ENCODE results near the gene MCRIP1. TPM values are rescaled to one million over a fixed set of nuclear protein-coding genes. Genes with fewer than 3 reads are reported as not detected.

The MCRIP1 gene
- total RNA-seq, 1 experiment from 2014 or later: 25.6 TPM

DNA sequence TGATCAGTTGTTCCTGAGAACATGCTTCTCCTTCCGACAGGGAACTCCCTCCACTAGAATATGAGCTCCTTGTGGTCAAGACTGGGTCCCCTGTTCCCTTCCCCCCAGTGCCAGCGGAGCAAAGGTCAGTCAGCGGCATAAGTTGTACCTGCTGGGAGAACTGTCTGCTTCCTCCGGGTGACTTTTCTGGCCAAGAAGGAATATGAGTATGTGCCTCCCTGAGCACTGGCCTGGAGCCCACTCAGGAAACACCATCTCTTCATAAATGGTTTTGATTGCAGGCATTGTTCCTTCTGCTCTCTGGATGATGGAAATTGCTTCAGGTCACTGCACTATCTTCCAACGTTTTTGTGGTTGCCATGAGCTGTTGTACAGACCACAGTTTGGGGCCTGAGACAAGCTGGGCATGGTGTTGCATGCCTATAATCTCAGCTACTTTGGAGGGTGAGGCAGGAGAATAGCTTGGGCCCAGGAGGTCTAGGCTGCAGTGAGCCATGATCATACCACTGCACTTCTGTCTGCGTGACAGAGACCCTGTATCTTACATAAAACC is 30.1 kb upstream of the MCRIP1 start:
- no peak for DNase-seq (ENCODE audit: extremely low read depth, low read depth)

DNA sequence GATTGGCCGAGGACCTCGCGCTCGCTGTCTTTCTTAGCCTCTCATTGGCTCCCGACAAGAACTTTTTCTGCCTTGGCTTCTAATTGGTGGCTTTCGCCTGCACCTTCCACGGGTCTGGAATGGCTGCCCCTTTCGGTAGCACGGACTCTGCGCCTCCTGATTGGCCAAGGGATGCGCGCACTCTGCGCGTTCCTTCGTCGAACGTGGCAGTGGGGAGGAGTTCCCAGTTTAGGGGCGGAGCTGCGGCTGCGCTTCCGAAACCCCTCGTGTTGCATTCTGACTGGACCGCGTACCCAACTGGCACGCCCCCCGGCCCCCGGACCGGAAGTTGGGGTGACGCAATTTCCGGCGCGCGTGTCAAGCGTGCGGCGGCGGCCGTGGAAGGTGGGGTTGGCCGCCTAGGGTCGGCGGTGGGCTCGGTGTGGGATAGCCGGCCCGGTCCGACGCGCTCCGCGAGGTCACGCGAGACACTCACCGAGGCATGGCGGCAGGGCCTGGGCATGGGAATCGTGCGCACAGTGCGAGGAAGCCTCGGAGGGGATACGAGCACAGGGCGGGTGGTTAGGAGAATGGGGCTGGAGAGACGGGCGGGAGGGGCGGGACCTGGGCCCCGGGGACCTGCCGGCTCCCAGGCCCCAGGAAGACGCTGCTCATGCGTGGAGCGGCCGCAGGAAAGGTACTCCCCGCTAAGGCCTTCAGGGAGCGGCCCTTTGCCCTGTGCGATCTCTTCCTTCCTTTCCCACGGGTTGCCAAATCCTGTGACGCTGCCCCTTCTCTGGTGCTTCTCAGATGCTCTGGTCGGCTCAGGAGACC is 27.9 kb upstream of the MCRIP1 start:
- peak; percentile 100 for DNase-seq (ENCODE audit: extremely low read depth, low read depth)

DNA sequence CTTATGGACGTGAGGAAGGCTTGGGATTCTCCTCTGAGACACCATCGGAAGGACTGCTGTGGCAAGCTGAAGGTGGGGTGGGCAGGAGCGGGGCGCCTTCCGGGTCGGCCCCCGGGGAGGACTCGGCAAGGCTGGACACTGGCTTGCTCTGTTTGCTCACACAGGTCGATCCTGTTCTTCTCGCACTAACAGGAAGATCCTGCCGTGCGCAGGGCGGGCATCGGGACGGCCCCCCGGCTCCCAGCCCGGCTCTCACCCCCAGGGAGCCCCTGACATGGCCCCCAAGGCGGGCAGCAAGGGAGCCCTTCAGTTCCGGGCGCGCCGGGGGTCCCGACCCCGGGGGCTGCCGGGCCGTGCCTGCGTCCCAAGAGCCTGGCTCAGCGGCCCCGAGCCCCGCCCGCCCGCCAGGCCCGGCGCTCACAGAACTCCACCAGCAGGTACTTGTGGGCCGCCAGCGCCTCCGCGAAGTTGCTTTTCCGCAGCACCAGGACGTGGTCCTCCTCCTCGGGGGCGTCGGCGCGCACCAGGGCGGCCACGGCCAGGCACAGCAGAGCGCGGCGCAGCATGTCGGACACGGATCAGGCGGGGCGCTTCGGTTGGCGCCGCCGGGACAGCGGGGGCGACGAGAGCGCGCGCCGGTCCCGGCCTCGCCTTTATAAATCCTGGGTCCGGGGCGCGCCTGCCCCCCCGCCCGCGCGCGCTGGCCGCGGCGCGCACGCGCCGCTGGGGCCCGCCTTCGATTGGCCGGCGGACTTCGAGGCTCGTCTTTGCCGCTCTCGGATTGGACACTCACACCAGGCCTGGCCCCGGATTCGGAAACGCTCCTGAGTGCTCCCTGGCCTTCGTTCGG is 27.0 kb upstream of the MCRIP1 start, which contains the start of gene P4HB:
Gene P4HB, minus strand, starts transcription at position 630 of the 850 bp plus-strand sequence. Its CDS starts 64 bp downstream, at position 566.
- DNase-seq (ENCODE audit: extremely low read depth, low read depth): no peak

DNA sequence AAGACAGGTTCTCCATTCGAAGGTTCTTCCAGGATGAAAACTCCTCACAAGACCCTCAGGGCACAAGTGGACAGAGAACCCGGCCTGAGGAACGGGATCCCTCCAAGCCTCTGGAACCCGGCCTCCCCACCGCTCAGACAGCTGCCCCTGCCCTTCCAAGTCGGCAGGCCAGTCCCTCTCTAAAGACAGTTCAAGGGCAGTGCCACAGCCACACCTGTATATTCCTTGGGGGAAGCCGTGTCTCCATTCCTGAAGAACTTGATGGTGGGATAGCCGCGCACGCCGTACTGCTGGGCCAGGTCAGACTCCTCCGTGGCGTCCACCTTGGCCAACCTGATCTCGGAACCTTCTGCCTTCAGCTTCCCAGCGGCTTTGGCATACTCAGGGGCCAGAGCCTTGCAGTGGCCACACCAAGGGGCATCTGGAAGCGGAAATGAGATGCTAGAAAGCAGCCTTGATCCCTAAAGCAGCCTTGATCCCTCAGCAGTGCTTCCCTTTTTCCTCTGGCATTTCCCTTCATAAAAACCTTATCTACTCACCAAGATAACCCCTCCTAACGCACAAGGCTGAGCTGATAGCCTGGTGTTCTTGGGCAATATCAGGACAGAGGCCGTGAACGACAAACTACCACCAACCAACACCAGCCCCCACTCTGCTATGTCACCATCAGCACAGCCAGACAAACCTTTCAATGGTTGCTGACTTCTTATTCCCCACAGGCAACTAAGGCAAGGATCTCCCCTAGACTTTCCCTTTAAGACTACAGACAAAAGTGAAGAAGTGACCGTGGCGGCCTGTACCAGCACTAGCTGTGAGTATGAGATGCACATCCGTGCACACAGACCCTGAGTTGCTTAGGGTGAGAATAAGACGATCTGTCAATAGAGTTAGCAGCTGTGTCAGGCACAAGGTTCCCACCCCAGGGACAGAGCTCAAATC is 26.1 kb upstream of the MCRIP1 start:
- no peak for DNase-seq (ENCODE audit: extremely low read depth, low read depth)

DNA sequence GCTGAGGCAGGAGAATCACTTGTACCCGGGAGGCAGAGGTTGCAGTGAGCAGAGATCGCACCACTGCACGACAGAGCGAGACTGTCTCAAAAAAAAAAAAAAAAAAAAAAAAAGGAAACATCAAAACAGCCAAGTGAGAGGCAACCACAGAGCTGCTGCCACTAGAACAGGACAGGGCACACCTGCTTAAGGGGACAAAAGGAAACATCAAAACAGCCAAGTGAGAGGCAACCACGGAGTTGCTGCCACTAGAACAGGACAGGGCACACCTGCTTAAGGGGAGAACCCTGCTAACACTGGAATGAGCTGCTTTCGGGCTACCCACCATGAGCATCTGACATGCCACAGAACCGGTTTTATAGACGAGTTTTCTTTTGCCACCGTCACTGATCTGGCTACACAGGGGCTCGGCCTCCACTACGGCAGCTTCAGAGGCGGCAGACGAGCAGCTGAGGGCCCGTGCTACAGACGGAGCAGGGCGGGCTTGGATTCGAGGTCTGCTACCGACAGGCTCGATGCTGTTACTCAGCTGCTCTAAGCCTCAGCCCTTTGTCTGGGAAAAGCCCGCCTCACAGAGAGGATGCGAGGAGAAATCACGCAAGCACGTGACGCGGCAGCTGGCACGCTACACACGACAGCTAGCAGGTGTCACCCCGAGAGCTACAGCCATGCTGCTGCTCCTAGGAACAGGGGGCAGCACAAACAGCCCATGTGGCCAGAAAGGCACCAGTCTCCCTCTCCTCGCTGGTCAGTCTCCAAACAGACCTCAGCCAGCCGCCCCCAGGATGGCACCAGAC is 25.3 kb upstream of the MCRIP1 start:
- DNase-seq (ENCODE audit: extremely low read depth, low read depth): no peak

DNA sequence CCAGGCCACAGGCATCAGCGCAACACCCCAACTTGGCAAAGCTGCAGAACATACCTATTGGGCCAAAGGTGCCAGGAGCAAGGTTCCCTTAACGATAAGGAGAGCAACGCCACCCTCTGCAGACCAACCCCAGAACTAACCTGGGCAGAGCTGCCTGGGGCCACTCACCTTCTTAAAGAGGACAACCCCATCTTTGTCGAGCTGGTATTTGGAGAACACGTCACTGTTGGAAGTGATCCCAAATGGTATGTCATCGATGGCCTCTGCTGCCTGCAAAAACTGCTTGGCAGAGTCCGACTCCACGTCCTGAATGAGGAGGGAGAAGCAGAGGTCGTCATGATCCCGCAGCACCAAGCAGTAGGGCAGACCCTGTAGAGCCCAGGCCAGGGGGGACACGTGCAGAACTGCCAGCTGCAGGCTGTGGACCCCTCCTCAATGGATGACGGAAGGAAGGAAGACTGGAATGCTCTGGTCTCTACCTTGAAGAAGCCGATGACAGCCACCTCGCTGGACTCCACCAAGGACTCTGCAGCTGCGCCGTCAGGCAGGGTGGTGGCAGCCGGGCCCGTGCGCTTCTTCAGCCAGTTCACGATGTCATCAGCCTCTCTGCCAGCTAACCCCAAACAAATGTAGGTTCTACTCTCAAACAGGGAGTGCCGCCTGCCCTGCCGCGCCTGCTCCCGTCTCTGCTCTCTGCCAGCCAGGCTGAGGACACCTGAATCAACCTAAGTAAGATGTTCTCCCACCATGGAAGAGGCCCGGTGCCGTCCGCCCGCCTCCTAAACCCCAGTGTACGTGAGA is 22.1 kb upstream of the MCRIP1 start:
- DNase-seq (ENCODE audit: extremely low read depth, low read depth): no peak

DNA sequence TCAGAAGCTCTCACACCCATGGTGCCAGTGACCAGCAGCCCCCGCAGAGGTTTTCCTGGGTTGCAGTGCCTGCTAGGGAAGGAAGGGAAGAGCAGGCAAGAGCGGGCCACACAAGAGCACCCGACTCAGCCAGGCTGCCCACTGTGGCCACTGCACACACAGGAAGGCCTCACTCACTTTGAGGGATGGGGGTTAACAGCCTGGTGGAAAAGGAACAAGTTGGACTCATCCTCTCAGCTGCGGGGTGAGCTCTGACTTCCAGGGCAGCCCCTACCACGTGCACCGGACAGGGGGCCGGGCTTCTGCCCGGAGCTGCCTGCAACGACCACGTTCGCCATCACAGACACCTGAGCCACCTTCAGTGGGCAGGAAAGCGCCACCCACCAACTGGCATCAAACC is 19.1 kb upstream of the MCRIP1 start:
- no peak for DNase-seq (ENCODE audit: extremely low read depth, low read depth)

DNA sequence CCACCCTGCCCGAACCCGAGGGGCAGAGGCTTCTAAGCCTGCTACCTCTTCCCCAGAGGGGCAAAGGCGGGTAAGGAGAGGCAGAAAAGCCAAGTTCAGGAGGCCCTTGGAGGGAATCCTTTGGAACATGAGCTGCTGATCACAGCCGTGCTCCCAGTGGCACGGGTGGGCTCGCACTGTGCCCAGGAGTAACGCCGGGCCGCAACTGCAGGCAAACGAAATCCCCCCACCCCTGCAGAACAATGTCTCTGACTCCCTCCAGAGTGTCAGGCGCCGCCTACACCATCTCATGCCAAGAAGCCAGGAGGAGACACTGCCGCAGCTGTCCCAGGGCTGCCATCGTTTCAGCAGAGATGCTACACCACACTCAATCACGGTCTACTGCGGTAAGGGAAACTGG is 18.3 kb upstream of the MCRIP1 start:
- DNase-seq (ENCODE audit: extremely low read depth, low read depth): no peak

DNA sequence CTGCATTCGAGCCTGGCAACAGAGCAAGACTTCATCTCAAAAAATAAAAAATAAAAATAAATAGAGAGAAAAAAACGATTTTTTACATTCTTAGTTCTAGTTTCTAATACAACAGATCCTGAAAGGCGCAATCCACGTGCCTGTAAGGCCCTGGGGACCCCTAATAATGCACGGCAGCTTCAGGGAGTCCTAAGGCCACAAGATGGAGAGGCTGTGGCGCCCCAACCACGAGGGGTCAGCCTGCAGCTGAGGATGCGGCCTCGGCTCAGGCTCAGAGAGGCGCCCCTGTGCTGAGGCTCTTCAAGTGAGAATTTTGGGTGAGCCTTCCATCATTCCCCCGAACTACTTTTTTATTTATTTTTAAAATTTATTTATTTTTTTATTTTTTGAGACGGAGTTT is 16.4 kb upstream of the MCRIP1 start:
- no peak for DNase-seq (ENCODE audit: extremely low read depth, low read depth)

DNA sequence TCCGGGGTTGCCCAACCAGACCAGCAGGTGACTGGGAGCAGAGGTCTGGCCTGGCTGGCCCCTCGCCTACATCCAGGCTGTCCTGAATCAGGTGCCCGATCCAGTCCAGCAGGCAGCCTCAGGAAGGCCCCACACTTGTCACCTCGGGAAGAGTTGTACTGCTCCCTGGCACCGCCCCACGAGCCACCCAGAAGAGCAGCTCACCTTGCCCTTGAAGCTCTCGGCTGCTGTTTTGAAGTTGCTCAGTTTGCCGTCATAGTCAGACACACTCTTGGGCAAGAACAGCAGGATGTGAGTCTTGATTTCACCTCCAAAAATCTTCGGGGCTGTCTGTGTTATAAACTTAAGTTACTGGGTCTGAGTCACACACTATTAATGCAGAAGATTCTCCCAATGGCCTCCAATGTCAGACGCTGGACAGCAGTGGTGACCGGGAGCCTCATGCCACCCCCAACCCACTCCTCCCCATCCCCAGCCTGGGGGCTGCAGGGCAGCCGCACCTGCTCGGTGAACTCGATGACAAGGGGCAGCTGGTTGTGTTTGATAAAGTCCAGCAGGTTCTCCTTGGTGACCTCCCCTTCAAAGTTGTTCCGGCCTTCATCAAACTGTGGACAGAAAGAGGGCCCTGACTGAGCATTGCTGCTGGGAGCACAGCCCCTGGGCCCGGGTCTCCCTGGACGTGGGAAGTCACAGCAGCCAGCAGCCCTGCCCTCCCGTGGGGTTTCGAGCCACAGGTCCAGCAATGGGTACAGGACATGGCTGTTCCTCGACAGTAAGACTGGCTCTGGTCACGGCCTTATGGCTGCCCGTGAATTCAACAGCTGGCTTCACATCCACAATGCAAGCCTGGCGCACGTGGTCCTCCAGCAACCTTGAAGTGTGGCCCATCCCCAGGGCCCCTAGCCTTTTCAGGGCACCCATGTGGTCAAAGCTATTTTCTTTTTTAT is 13.9 kb upstream of the MCRIP1 start:
- no peak for DNase-seq (ENCODE audit: extremely low read depth, low read depth)

DNA sequence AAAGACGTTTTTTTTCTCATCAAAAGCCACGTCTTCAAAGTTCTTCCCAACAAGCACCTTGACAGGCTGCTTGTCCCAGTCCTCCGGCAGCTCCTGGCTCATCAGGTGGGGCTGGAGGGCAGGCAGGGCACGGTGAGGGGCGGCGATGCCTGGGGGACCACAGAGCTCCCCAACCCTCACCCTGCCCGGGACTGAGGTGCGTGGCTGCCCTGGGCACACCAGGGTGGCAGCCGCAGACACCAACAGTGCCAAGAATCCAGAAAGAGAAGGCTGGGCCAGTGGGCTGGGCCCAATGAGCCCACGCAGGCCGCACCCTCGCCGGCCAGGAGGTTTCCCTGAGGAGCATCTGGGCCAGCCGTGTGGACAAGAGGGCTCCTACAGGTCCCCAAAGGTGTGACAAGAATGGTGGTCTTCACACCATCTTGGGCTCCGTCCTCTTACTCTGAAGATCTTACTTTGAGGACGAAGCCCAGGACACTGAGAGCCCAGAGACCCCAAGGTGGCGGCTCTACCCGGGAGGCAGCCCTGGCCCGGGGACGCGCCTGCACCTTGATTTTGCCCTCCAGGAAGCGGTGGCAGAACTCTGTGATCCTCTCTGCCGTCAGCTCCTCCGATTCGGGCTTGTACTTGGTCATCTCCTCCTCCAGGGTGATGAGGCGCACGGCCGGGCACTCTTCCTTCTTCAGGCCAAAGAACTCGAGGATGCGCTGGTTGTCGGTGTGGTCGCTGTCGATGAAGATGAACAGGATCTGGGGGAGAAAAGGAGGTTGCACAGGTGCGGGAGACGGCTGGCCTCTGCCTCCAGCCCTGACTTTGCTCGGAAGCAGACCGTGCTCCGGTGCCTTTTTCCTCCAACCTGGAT is 13.0 kb upstream of the MCRIP1 start:
- no peak for DNase-seq (ENCODE audit: extremely low read depth, low read depth)

DNA sequence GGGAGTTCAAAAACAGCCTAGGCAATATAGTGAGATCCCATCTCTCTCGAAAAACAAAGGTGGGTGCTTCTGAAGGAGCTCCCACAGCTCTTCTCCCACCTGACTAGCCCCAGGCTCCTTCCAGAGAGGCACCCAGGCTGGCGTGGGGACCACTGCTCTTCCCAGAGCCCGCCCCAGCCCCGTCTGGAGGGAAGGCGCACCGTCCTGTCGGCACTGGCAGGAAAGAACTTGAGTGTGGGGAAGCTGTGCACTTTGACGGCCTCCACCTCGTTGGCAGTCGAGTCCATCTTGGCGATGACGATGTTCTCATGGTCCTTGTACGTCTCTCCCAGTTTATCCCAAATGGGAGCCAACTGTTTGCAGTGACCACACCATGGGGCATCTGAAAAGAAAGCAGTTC is 12.3 kb upstream of the MCRIP1 start:
- DNase-seq (ENCODE audit: extremely low read depth, low read depth): no peak

DNA sequence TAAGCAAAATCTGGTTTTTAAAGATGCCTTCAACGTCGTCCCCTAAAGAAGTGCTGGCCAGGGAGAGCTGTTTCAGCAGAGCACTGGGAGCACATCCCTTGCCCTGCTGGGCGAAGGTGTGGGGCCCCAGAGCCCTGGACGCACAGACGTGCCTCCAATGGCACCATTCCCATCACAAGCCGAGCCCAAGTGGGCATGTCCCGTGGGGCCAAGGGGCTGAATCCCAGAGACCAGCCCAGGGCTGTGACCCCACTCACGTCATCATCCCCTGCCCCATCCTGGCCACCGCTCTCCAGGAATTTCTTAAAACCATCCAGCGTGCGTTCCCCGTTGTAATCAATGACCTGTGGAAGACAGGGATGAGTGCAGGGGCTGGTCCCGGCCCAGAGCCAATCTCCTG is 11.8 kb upstream of the MCRIP1 start:
- DNase-seq (ENCODE audit: extremely low read depth, low read depth): no peak

DNA sequence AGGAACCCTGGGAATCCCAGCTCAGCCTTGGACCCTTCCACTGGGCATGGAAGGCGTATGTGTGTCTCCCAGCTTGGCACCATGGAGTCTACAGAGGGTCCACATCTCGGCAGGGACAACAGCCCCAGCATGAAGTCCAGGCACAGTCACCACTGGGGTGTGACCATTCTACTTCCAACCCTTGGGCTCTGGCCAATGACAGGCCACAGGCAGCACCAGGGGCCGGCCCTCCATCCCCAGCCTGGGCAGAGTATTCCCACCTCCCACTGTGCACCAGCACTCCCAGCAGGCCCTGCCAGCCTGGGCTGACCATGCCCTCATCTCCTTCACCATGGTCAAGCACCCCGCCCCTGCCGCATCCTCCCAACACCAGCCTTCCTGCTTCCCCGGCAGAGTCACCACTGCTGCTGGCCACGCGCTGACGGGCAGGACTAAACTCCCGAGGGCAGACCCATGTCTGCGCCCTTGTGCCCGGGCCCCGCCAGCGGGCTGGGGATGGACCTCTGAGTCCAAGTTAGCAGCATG is 11.3 kb upstream of the MCRIP1 start:
- no peak for DNase-seq (ENCODE audit: extremely low read depth, low read depth)

DNA sequence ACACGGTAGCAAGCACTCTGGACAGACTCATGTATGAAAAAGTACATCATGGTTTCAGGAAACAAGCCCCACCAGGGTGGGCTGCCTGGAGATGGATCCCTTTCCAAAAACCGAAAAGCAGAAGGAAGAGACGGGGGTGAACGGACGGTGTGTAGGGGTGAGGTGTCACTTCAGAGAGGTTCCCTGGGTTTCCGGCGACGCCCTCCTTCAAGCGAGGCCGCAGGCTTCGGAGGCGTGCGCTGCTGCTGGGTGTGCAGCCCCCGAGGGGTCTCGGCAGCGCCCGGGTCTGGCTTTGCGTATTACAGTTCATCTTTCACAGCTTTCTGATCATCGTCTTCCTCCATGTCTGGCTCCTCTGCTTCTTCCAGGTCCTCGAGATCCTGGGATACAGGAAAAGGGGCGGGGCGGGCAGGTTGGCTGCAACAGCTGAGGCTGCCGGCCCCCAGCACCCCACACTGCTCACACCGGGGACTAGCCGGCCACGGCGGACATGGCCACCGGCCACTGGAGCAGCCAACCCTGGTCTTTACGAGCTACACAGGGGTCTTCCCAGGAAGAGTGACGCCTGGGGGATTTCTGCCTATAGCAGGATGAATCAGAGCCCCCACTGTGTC is 10.7 kb upstream of the MCRIP1 start:
- no peak for DNase-seq (ENCODE audit: extremely low read depth, low read depth)
